ENCODE results near the gene PCSK5. TPM values are rescaled to one million over a fixed set of nuclear protein-coding genes. Genes with fewer than 3 reads are reported as not detected.

PCSK5 gene
- total RNA-seq, 2 donors from 2014 or later = 2.5 to 3.5 TPM

DNA sequence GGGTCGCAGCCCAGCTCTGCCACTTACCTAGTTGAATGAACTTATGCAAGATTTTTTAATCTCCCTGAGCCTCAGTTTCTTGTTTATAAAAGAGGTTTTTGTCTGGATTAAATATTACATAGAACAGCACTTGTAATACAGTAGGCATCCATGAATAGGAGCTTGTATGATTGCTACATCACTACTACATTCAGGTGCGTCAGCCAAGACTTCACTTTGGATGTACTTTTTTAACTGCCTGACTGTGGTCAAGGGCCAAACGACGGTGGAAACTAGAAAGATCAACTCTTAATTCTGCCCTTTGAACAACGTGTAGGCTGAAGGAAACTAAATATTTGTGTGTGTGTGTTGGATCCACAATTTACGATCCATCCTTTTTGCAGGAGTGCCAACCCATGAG, 330.9 kb downstream of the PCSK5 start:
- DNase-seq = peak; percentile 7
- H3K4me1 ChIP-seq (ENCODE audit: control insufficient read depth, insufficient read depth, low read length) = no peaks in the 10 kb centered on the region
- no peaks in the 10 kb centered on the region for H3K9me3 Mint-ChIP-seq
- no peaks in the 10 kb centered on the region for H3K36me3 ChIP-seq (ENCODE audit: control insufficient read depth, insufficient read depth, low read length)
- TF ChIP-seq, protein P1, sequence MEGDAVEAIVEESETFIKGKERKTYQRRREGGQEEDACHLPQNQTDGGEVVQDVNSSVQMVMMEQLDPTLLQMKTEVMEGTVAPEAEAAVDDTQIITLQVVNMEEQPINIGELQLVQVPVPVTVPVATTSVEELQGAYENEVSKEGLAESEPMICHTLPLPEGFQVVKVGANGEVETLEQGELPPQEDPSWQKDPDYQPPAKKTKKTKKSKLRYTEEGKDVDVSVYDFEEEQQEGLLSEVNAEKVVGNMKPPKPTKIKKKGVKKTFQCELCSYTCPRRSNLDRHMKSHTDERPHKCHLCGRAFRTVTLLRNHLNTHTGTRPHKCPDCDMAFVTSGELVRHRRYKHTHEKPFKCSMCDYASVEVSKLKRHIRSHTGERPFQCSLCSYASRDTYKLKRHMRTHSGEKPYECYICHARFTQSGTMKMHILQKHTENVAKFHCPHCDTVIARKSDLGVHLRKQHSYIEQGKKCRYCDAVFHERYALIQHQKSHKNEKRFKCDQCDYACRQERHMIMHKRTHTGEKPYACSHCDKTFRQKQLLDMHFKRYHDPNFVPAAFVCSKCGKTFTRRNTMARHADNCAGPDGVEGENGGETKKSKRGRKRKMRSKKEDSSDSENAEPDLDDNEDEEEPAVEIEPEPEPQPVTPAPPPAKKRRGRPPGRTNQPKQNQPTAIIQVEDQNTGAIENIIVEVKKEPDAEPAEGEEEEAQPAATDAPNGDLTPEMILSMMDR (conservative IDR thresholded peaks at IDR 0.05) = no peak
- H3K36me3 Mint-ChIP-seq (ENCODE audit: low read depth) = no peaks in the 10 kb centered on the region
- 88 to 93% methylated on average over 4 to 6 of the region's 6 CpGs for WGBS, 2 experiments (ENCODE audit: insufficient coverage in 1 of 2, insufficient read length in 1 of 2)
- H3K27ac ChIP-seq (ENCODE audit: low read depth, low read length) = no peak overlapping the region
- no peak overlapping the region for H3K9ac ChIP-seq (ENCODE audit: extremely low read depth, low read length, poor library complexity, severe bottlenecking)
- no peak overlapping the region for H3K27ac Mint-ChIP-seq
- H3K4me3 ChIP-seq (ENCODE audit: low read length) = no peak overlapping the region
- H3K4me1 Mint-ChIP-seq = peaks cover 6% of the 10 kb centered on the region
- no peaks in the 10 kb centered on the region for H3K9me3 ChIP-seq (ENCODE audit: control insufficient read depth, low read length)
- H3K27me3 Mint-ChIP-seq (ENCODE audit: insufficient read depth) = peaks cover 15% of the 10 kb centered on the region
- no peak overlapping the region for H3K4me3 Mint-ChIP-seq
- H3K27me3 ChIP-seq (ENCODE audit: control insufficient read depth, insufficient read depth, low read length, poor library complexity, severe bottlenecking) = peaks cover 23% of the 10 kb centered on the region

DNA sequence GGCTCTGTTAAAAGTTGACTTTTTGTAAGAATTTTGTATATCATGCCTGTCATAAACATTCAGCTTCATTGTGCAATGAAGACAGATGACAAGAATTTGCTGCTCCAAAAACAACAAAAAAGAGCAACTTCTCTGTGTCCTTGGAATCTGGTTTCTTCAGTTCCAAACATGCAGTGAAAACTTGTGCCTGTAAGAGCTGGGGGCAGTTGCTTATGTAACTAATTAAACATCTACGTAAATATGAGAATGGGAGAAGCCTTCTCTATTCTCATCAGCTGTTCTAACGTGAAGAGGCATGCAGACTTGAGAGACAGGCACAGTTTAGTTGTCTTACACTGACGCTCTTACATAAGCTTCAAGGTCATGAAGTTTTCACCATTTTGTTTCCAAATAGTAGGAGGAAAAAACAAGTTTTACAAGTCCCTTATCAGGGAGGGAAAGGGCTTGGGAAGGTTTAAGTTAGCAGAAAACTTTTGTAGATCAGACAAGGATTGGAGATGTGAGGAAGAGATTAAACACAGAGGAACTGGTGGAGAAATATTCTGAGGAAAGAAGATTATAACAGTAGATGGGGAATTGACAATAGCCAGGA, 333.4 kb downstream of the PCSK5 start:
- Mint-ChIP-seq H3K36me3 (ENCODE audit: low read depth) (no peaks in the 10 kb centered on the region), H3K4me1 (peaks cover 6% of the 10 kb centered on the region), H3K27ac (no peak overlapping the region), H3K27me3 (ENCODE audit: insufficient read depth) (peaks cover 4% of the 10 kb centered on the region), H3K9me3 (no peaks in the 10 kb centered on the region), H3K4me3 (no peak overlapping the region)
- H3K9me3 ChIP-seq (ENCODE audit: control insufficient read depth, low read length) = no peaks in the 10 kb centered on the region
- no peak overlapping the region for H3K27ac ChIP-seq (ENCODE audit: low read depth, low read length)
- H3K9ac ChIP-seq (ENCODE audit: extremely low read depth, low read length, poor library complexity, severe bottlenecking) = no peak overlapping the region
- H3K27me3 ChIP-seq (ENCODE audit: control insufficient read depth, insufficient read depth, low read length, poor library complexity, severe bottlenecking) = peaks cover 15% of the 10 kb centered on the region
- H3K36me3 ChIP-seq (ENCODE audit: control insufficient read depth, insufficient read depth, low read length) = no peaks in the 10 kb centered on the region
- no peak overlapping the region for H3K4me3 ChIP-seq (ENCODE audit: low read length)
- peaks cover 5% of the 10 kb centered on the region for H3K4me1 ChIP-seq (ENCODE audit: control insufficient read depth, insufficient read depth, low read length)
- 87 to 90% methylated on average over 3 of the region's 3 CpGs for WGBS, 2 experiments (ENCODE audit: insufficient coverage in 1 of 2, insufficient read length in 1 of 2)
- TF ChIP-seq, protein P1 (conservative IDR thresholded peaks at IDR 0.05) = no peak
- peak; percentile 1 for DNase-seq

DNA sequence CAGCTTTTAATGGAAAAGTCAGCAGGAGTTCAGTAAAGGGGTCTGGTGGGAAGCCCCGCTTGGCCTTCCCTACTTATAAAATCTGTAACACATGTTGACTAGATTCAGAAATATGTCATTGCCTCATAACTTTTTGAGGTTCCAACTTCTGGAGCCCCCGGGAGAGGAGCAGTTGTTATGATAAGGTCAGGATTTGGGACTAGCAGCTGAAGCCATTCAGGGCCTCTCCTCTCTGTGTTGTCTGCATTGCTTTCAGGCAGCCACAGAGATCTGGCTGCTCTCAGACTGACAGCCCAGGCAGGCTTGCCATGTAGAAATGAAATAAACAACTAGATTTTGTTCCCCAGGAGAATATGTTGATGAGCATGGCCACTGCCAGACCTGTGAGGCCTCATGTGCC, 336.7 kb downstream of the PCSK5 start:
- Mint-ChIP-seq H3K9me3 (no peaks in the 10 kb centered on the region), H3K4me3 (no peak overlapping the region), H3K4me1 (no peaks in the 10 kb centered on the region), H3K27ac (no peak overlapping the region), H3K27me3 (ENCODE audit: insufficient read depth) (peaks cover 3% of the 10 kb centered on the region), H3K36me3 (ENCODE audit: low read depth) (no peaks in the 10 kb centered on the region)
- Histone ChIP-seq H3K9me3 (ENCODE audit: control insufficient read depth, low read length) (no peaks in the 10 kb centered on the region), H3K4me3 (ENCODE audit: low read length) (no peak overlapping the region), H3K9ac (ENCODE audit: extremely low read depth, low read length, poor library complexity, severe bottlenecking) (no peak overlapping the region), H3K36me3 (ENCODE audit: control insufficient read depth, insufficient read depth, low read length) (no peaks in the 10 kb centered on the region), H3K27ac (ENCODE audit: low read depth, low read length) (no peak overlapping the region), H3K27me3 (ENCODE audit: control insufficient read depth, insufficient read depth, low read length, poor library complexity, severe bottlenecking) (peaks cover 15% of the 10 kb centered on the region), H3K4me1 (ENCODE audit: control insufficient read depth, insufficient read depth, low read length) (peaks cover 5% of the 10 kb centered on the region)
- TF ChIP-seq, protein P1 (conservative IDR thresholded peaks at IDR 0.05) = no peak
- peak; percentile 25 for DNase-seq
- WGBS, 2 experiments (ENCODE audit: insufficient coverage in 1 of 2, insufficient read length in 1 of 2) = 85 to 100% methylated on average over 1 to 2 of the region's 2 CpGs

Measured in endodermal cell (in vitro differentiated cells).